Measurements from ENCODE around the gene LSAMP.
"Not testable (repeated sequence)": the region's sequence is repeated elsewhere in the genome, so short reads cannot be mapped to it uniquely, and the experiment has no call there.

The LSAMP gene

DNA sequence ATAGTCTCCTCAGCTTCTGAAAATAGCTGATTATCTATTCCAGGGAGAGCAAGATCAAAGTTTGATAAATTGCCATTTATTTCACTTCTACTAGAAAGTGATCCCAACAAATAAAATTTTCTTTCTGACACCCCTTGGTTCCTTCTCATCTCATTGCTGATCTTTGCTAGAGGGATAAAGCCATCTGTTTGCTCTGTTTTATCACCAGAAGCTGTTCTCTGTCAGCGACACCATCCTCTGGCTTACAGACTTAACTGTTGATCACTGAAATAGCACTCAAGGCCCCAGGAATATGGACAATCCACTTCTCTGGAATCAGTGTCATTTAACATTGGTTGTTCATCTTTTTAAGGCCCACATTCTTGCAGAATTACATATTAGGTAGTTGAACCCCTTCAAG, 219.0 kb downstream of the LSAMP start:
- no peaks in the 10 kb centered on the region for H3K9me3 ChIP-seq (ENCODE audit: control insufficient read depth, insufficient read depth, low read length)
- H3K36me3 ChIP-seq (ENCODE audit: control insufficient read depth, insufficient read depth, low read length): no peaks in the 10 kb centered on the region
- no CpG with 5 or more reads among the region's 1 CpG for WGBS (ENCODE audit: insufficient coverage, insufficient read length)
- H3K27ac ChIP-seq (ENCODE audit: low read length): no peak overlapping the region
- H3K4me3 ChIP-seq (ENCODE audit: low read length): no peak overlapping the region
- H3K27me3 ChIP-seq (ENCODE audit: control insufficient read depth, insufficient read depth, low read length): no peaks in the 10 kb centered on the region
- DNase-seq (ENCODE audit: low read depth, low spot score): no peak
- H3K4me1 ChIP-seq (ENCODE audit: control insufficient read depth, insufficient read depth, low read length): no peaks in the 10 kb centered on the region

DNA sequence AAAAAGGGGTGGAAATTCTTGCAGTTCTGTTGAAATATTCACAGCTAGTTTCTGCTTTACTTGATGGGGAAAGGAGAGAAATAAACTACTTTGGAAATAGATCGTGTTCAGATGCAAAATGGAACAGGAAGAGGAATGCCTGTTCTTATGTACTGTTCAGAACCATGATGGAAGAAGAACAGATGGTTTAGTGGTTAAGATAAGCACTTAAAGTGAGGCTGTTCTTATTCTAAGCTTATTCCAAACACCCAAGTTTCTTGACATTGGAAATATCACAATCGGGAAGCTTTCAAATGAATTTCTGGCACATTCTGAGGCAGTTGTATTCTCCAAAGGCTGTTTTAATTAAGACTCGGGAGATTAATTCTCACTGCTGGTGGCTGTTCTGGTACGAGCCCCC, 228.5 kb downstream of the LSAMP start:
- Histone ChIP-seq H3K27ac (ENCODE audit: low read length) (no peak overlapping the region), H3K4me3 (ENCODE audit: low read length) (no peak overlapping the region), H3K36me3 (ENCODE audit: control insufficient read depth, insufficient read depth, low read length) (no peaks in the 10 kb centered on the region), H3K4me1 (ENCODE audit: control insufficient read depth, insufficient read depth, low read length) (no peaks in the 10 kb centered on the region), H3K27me3 (ENCODE audit: control insufficient read depth, insufficient read depth, low read length) (no peaks in the 10 kb centered on the region; the same call in 1 of the 2 replicates), H3K9me3 (ENCODE audit: control insufficient read depth, insufficient read depth, low read length) (no peaks in the 10 kb centered on the region)
- no CpG with 5 or more reads among the region's 4 CpGs for WGBS (ENCODE audit: insufficient coverage, insufficient read length)
- DNase-seq (ENCODE audit: low read depth, low spot score): no peak

DNA sequence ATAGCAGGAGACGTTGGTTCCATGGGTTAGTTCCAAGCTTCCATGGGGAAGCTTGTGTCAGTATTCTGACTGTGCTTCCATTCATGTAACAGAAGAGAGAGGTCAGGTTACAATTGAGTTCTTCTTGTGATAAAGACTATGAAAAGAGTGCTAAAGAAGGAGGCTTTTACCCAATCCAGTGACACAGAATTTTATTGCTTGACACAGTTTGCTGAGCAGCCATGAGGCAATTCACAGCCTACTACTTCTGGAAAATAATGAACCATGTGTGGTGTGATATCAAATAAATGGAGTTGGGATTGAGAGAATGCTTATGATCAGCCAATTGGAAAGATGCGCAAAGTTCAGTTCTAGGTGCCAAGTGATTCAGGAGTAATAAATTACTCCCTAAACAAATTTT, 233.4 kb downstream of the LSAMP start:
- Histone ChIP-seq H3K4me1 (ENCODE audit: control insufficient read depth, insufficient read depth, low read length) (no peaks in the 10 kb centered on the region), H3K27me3 (ENCODE audit: control insufficient read depth, insufficient read depth, low read length) (no peaks in the 10 kb centered on the region), H3K9me3 (ENCODE audit: control insufficient read depth, insufficient read depth, low read length) (no peaks in the 10 kb centered on the region), H3K36me3 (ENCODE audit: control insufficient read depth, insufficient read depth, low read length) (no peaks in the 10 kb centered on the region), H3K4me3 (ENCODE audit: low read length) (no peak overlapping the region), H3K27ac (ENCODE audit: low read length) (no peak overlapping the region)
- WGBS (ENCODE audit: insufficient coverage, insufficient read length): no CpG with 5 or more reads among the region's 2 CpGs
- DNase-seq (ENCODE audit: low read depth, low spot score): no peak

DNA sequence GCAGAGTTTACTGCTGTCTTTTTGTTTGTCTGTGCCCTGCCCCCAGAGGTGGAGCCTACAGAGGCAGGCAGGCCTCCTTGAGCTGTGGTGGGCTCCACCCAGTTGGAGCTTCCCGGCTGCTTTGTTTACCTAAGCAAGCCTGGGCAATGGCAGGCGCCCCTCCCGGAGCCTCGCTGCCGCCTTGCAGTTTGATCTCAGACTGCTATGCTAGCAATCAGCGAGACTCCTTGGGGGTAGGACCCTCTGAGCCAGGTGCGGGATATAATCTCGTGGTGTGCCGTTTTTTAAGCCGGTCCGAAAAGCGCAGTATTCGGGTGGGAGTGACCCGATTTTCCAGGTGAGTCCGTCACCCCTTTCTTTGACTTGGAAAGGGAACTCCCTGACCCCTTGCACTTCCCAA, 236.5 kb downstream of the LSAMP start:
- not testable (repeated sequence) for DNase-seq (ENCODE audit: low read depth, low spot score); H3K27ac ChIP-seq (ENCODE audit: low read length); H3K27me3 ChIP-seq (ENCODE audit: control insufficient read depth, insufficient read depth, low read length); H3K4me1 ChIP-seq (ENCODE audit: control insufficient read depth, insufficient read depth, low read length); H3K36me3 ChIP-seq (ENCODE audit: control insufficient read depth, insufficient read depth, low read length); H3K4me3 ChIP-seq (ENCODE audit: low read length); H3K9me3 ChIP-seq (ENCODE audit: control insufficient read depth, insufficient read depth, low read length)
- no CpG with 5 or more reads among the region's 15 CpGs for WGBS (ENCODE audit: insufficient coverage, insufficient read length)

DNA sequence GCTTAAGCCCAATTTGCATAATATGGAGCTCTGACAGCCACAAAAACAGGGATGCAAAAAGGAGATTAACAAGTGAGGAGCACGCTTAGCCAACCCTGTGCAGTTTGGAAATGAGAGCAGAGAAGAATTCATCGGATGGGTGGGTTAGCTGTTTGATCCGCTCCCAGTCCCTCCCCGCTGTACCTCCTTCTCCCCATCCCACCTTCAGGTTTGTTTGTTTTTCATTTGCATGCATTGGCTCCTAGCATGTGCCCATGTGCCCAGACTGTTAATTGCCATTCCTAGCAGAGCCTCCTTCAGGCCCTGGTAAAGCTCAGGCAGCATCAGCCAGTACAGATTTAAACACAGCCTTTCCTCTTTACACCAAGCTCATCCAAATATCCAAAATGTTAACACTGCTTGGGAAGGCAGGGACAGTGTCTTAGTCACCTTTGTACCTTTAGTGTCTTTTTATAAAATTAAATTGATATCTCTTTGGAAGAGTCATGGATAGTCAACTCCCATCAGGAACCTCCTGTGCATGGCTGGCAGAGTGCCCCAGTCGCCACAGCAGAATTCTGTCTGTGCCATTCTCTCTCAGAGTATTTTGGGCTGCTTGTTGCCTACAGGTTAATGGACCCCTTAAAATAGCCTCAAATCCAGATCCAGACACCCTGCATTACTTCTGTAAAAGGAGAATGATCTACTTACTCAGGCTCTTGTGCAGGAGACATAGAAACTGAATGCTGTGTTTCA, 244.2 kb downstream of the LSAMP start:
- Histone ChIP-seq H3K27ac (ENCODE audit: low read length) (no peak overlapping the region), H3K4me3 (ENCODE audit: low read length) (no peak overlapping the region), H3K27me3 (ENCODE audit: control insufficient read depth, insufficient read depth, low read length) (no peaks in the 10 kb centered on the region), H3K4me1 (ENCODE audit: control insufficient read depth, insufficient read depth, low read length) (no peaks in the 10 kb centered on the region), H3K36me3 (ENCODE audit: control insufficient read depth, insufficient read depth, low read length) (no peaks in the 10 kb centered on the region), H3K9me3 (ENCODE audit: control insufficient read depth, insufficient read depth, low read length) (no peaks in the 10 kb centered on the region)
- no peak for DNase-seq (ENCODE audit: low read depth, low spot score)
- no CpG with 5 or more reads among the region's 5 CpGs for WGBS (ENCODE audit: insufficient coverage, insufficient read length)

DNA sequence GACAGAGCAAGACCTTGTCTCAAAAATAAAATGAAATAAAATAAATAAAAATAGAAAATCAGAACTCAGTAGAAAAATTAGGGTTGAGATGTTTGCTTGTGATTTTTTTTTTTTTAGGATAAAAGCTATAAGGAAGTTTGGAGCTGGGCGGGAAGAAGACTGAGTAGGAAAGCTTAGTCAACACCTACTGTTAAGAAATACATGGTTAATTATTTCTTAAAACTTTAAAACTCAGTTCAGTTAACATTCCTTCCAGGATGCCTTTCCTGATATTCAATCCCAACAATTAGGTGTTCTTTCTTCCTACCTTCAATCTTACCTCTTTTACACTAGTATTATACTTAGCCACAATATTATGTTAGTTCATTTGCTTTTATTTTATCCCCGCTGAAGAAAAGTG, 246.2 kb downstream of the LSAMP start:
- no peak for DNase-seq (ENCODE audit: low read depth, low spot score)
- Histone ChIP-seq H3K4me3 (ENCODE audit: low read length) (no peak overlapping the region), H3K36me3 (ENCODE audit: control insufficient read depth, insufficient read depth, low read length) (no peaks in the 10 kb centered on the region), H3K27ac (ENCODE audit: low read length) (no peak overlapping the region), H3K4me1 (ENCODE audit: control insufficient read depth, insufficient read depth, low read length) (no peaks in the 10 kb centered on the region), H3K9me3 (ENCODE audit: control insufficient read depth, insufficient read depth, low read length) (no peaks in the 10 kb centered on the region), H3K27me3 (ENCODE audit: control insufficient read depth, insufficient read depth, low read length) (no peaks in the 10 kb centered on the region)
- no CpG with 5 or more reads among the region's 2 CpGs for WGBS (ENCODE audit: insufficient coverage, insufficient read length)

DNA sequence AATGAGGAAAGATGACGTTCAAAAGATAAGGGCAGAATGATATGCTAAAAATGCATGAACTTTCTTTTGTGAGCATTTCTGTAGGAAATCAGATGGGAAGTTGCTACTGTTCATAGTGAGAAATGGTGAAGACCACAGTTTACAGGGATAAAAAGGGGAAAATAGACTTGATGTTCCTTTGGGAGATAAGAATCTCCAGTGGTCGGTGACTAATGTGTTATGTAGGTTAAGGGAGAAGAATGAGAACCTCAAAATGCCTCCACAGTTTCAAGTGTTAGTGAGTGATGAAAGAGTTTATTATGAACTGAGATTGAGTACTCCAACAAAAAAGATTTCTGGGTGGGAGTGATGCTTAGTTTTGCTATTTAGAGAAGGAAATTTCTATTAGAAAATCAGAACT, 247.2 kb downstream of the LSAMP start:
- no peak overlapping the region for H3K27ac ChIP-seq (ENCODE audit: low read length)
- no peak overlapping the region for H3K4me3 ChIP-seq (ENCODE audit: low read length)
- no peak for DNase-seq (ENCODE audit: low read depth, low spot score)
- no peaks in the 10 kb centered on the region for H3K27me3 ChIP-seq (ENCODE audit: control insufficient read depth, insufficient read depth, low read length)
- H3K36me3 ChIP-seq (ENCODE audit: control insufficient read depth, insufficient read depth, low read length): no peaks in the 10 kb centered on the region
- H3K9me3 ChIP-seq (ENCODE audit: control insufficient read depth, insufficient read depth, low read length): no peaks in the 10 kb centered on the region
- H3K4me1 ChIP-seq (ENCODE audit: control insufficient read depth, insufficient read depth, low read length): no peaks in the 10 kb centered on the region
- WGBS (ENCODE audit: insufficient coverage, insufficient read length): no CpG with 5 or more reads among the region's 2 CpGs

DNA sequence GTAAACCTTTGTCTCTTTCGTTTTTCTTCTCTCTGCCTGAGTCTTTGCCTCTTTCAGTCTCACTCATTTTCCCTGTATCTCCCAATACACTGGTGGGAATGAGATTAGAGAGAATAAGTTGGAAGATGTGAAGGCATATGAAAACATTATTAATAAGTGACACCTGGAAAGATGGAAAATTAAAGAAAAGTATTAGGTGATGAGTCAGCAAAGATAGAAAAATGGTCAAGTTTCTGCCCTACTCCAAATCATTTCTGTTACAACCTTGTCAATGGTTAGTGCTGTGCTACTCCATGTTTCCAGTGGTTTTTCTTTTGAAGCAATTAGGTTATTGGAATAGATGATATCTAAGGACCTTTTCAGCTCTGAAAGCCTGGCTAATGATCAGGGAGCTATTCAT, 252.8 kb downstream of the LSAMP start:
- Histone ChIP-seq H3K27me3 (ENCODE audit: control insufficient read depth, insufficient read depth, low read length) (no peaks in the 10 kb centered on the region), H3K4me1 (ENCODE audit: control insufficient read depth, insufficient read depth, low read length) (no peaks in the 10 kb centered on the region), H3K4me3 (ENCODE audit: low read length) (no peak overlapping the region), H3K9me3 (ENCODE audit: control insufficient read depth, insufficient read depth, low read length) (no peaks in the 10 kb centered on the region), H3K36me3 (ENCODE audit: control insufficient read depth, insufficient read depth, low read length) (no peaks in the 10 kb centered on the region), H3K27ac (ENCODE audit: low read length) (no peak overlapping the region)
- no CpG with 5 or more reads among the region's 1 CpG for WGBS (ENCODE audit: insufficient coverage, insufficient read length)
- DNase-seq (ENCODE audit: low read depth, low spot score): no peak

DNA sequence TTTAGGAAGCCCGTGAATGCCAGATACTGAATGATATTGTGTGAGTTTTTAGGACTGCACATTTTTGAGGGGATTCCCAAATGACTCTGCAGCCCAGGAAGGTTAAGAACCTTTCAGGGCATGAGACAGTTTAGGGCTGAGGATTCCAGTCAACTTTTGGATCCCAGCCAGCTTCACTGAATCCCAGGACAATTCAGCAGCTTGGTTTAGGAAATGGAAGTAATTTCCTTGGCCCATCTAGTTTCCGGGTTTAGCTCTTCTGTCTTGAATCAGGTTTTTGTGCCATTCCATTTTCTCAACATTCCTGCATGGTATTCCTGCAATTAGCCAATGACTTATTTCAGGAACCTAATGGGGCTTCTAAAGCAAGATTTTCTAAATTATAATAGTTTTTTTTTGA, 253.9 kb downstream of the LSAMP start:
- no peak for DNase-seq (ENCODE audit: low read depth, low spot score)
- H3K27me3 ChIP-seq (ENCODE audit: control insufficient read depth, insufficient read depth, low read length): no peaks in the 10 kb centered on the region
- WGBS (ENCODE audit: insufficient coverage, insufficient read length): no CpG with 5 or more reads among the region's 2 CpGs

DNA sequence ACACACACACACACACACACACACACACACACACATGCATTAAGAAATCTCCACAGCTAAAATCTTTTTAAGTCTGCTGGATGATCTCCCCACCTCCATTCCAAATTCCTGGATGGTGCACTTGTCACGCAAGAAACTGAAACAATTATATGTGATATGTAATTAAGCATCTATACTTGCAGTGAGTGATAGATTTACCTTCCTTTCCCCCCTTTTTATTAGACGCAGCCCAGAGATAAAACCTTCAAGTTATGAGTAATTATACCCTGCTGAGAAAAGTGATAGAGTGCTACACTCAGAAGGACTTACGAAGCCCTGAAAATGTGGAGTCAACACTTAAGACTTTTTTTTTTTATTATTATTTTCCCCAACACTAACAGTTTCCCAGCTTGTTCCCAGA, 255.2 kb downstream of the LSAMP start:
- no peak overlapping the region for H3K27ac ChIP-seq (ENCODE audit: low read length)
- DNase-seq (ENCODE audit: low read depth, low spot score): no peak

More for the DNA sequence above, 253.9 kb downstream of the LSAMP start:
- Histone ChIP-seq H3K4me1 (ENCODE audit: control insufficient read depth, insufficient read depth, low read length) (no peaks in the 10 kb centered on the region), H3K27ac (ENCODE audit: low read length) (no peak overlapping the region), H3K4me3 (ENCODE audit: low read length) (no peak overlapping the region), H3K36me3 (ENCODE audit: control insufficient read depth, insufficient read depth, low read length) (no peaks in the 10 kb centered on the region), H3K9me3 (ENCODE audit: control insufficient read depth, insufficient read depth, low read length) (no peaks in the 10 kb centered on the region)

DNA sequence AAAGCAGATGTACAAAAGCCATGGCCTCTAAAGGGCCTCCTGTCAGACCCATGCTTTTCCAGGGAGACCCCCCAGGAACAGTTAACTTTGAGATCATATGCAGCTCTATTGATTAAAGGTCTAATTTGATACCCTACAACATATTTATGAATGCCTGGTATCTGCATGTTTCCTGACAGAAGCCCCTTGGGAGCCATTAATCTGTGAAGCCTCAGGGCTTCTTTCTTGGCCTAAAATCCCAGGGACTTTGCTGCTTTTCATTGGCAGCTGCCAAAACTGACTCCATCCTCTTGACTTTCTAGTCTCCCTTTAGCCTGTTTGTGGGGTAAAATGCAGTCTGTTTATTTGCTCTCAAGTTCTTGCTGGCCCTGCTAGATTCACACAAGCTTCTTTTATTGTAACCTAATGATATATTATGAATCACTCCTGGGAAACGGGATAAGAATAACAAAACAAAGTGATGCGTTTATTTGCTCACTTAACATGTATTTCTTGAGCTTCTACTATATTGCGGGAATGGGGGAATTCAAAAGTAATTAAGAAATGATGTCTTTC, 257.0 kb downstream of the LSAMP start:
- Histone ChIP-seq H3K36me3 (ENCODE audit: control insufficient read depth, insufficient read depth, low read length) (no peaks in the 10 kb centered on the region), H3K4me3 (ENCODE audit: low read length) (no peak overlapping the region), H3K27me3 (ENCODE audit: control insufficient read depth, insufficient read depth, low read length) (no peaks in the 10 kb centered on the region), H3K27ac (ENCODE audit: low read length) (no peak overlapping the region), H3K9me3 (ENCODE audit: control insufficient read depth, insufficient read depth, low read length) (no peaks in the 10 kb centered on the region), H3K4me1 (ENCODE audit: control insufficient read depth, insufficient read depth, low read length) (no peaks in the 10 kb centered on the region)
- WGBS (ENCODE audit: insufficient coverage, insufficient read length): no CpG with 5 or more reads among the region's 3 CpGs
- DNase-seq (ENCODE audit: low read depth, low spot score): no peak

More for the DNA sequence above, 255.2 kb downstream of the LSAMP start:
- H3K4me3 ChIP-seq (ENCODE audit: low read length): no peak overlapping the region
- WGBS (ENCODE audit: insufficient coverage, insufficient read length): no CpG with 5 or more reads among the region's 3 CpGs
- no peaks in the 10 kb centered on the region for H3K4me1 ChIP-seq (ENCODE audit: control insufficient read depth, insufficient read depth, low read length)
- H3K36me3 ChIP-seq (ENCODE audit: control insufficient read depth, insufficient read depth, low read length): no peaks in the 10 kb centered on the region
- H3K9me3 ChIP-seq (ENCODE audit: control insufficient read depth, insufficient read depth, low read length): no peaks in the 10 kb centered on the region
- H3K27me3 ChIP-seq (ENCODE audit: control insufficient read depth, insufficient read depth, low read length): no peaks in the 10 kb centered on the region

Data from iPS DF 6.9 (cell line).